GM19372 (cell line): Measurements from ENCODE around the gene GRIPAP1.

Experiments used
- ATAC-seq: cut with Tn5 transposase; IDR thresholded peaks from one replicate; pipeline ENCODE4 v1.9.1; 2021; ENCODE audit warnings: mild to moderate bottlenecking, low read depth, moderate library complexity; ENCODE audit not compliant: unreplicated experiment

Gene GRIPAP1

GRCh38 chrX:48927736-48928382 lies 74.2 kb downstream of the GRIPAP1 start:
- no peak for ATAC-seq

- no peak for ATAC-seq
Measured at GRCh38 chrX:48927123-48927522, 74.9 kb downstream of the GRIPAP1 start.

GRCh38 chrX:48924270-48924669 lies 77.8 kb downstream of the GRIPAP1 start:
- no peak for ATAC-seq

- no peak for ATAC-seq
Measured at GRCh38 chrX:48923771-48924170, 78.3 kb downstream of the GRIPAP1 start.
